Upper lobe of left lung (tissue), 4 donors: ENCODE results near the gene RABGEF1.

Experiments
- CTCF ChIP-seq, 6 experiments: fragments of 450-650 bp in 4 of 6; fragments of 200-600 bp in 2 of 6; sonication (generic) in 2 of 6; IDR thresholded peaks; one replicate each; pipeline ENCODE4 v1.5.1; 2016 to 2019; ENCODE audit warnings: antibody characterized with exemption in 6 of 6
- EP300 ChIP-seq, 4 donors: sonication (generic); formaldehyde crosslinking; IDR thresholded peaks; one replicate each; pipeline ENCODE4 v1.5.1; 2017; ENCODE audit warnings: antibody characterized with exemption in 4 of 4, control low read depth in 2 of 4
- POLR2A ChIP-seq, 4 donors: fragments of 450-650 bp; IDR thresholded peaks; one replicate each; pipeline ENCODE4 v1.5.1; 2016 to 2017; ENCODE audit warnings: antibody characterized with exemption in 4 of 4, mild to moderate bottlenecking in 2 of 4
- POLR2AphosphoS5 ChIP-seq, 2 donors: sonication (generic); formaldehyde crosslinking; IDR thresholded peaks; one replicate each; pipeline ENCODE4 v1.5.1; 2017; ENCODE audit warnings: antibody characterized with exemption in 2 of 2

GRCh38 chr7:66737667-66738066 lies 2.9 kb upstream of the RABGEF1 start:
- no peak for TF ChIP-seq POLR2A (IDR thresholded peaks at IDR 0.05)
- no peak for TF ChIP-seq CTCF (IDR thresholded peaks at IDR 0.05)
- TF ChIP-seq EP300 (IDR thresholded peaks at IDR 0.05), result no peak
- TF ChIP-seq POLR2AphosphoS5 (IDR thresholded peaks at IDR 0.05), result no peak
